ENCODE data around the gene FBXL7. TPM values are rescaled to one million over a fixed set of nuclear protein-coding genes. Genes with fewer than 3 reads are reported as not detected.

FBXL7 gene
- total and polyA plus RNA-seq, 4 donors, result 0.24 to 1.4 (median 1.2) TPM

DNA sequence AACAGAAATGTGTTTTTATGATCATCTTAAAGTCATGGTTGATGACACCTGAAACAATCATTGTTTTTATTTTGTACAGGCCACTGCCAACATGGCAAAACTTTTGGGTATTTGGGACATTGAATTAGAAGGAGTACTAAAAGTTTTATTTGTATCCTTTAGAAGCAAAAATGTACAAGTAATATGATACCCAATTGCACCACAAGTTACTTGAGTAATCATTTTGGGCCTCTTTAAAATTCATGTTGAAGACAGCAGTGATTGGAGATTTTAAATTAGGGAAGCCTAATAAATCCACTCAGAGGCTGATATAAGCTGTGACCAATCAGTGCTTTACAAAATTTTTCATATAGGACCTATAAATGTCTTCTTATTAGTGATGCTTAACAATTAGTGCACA lies 466.7 kb downstream of the FBXL7 start:
- Histone ChIP-seq H3K9ac (ENCODE audit: low read depth in 1 of 2, low read length in 2 of 2) (no peak overlapping the region), H3K27me3 (ENCODE audit: control insufficient read depth in 4 of 4, insufficient read depth in 4 of 4, low read length in 3 of 4) (no peaks in the 10 kb centered on the region), H3K9me3 (ENCODE audit: control insufficient read depth in 4 of 4, low read length in 3 of 4) (no peaks in the 10 kb centered on the region), H3K27ac (ENCODE audit: low read depth in 1 of 2, low read length in 2 of 2) (no peak overlapping the region), H3K36me3 (ENCODE audit: control insufficient read depth in 4 of 4, insufficient read depth in 3 of 4, low read depth in 1 of 4, low read length in 3 of 4) (no peaks in the 10 kb centered on the region), H3K4me1 (ENCODE audit: control insufficient read depth in 4 of 4, insufficient read depth in 4 of 4, low read length in 3 of 4) (no peaks in the 10 kb centered on the region), H3K4me3 (ENCODE audit: low read depth in 1 of 3, low read length in 3 of 3) (no peak overlapping the region)
- DNase-seq (ENCODE audit: low spot score), result no peak
- TF ChIP-seq FOXA2 (IDR thresholded peaks at IDR 0.05) (no peak), RXRA (IDR thresholded peaks at IDR 0.05) (no peak), YY1 (IDR thresholded peaks at IDR 0.05) (no peak)

DNA sequence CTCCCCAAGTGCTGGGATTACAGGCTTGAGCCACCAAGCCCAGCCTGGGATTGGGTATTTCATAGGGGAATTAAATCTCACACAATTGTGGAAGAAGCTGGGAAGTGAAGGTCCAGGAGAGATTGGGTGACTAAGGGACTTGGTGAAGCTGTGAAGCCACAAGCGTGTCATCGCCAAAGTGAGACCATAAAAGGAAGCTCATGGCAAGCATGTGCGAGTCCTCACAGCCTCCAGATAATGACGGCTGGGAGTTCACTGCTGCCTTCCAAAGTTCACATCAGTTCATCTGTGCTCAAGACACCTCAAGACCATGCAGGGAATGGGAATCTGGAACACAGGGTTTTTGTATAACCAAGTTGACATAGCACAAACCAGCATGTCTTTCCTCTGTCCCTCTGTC lies 469.0 kb downstream of the FBXL7 start:
- H3K27ac ChIP-seq (ENCODE audit: low read depth in 1 of 2, low read length in 2 of 2), result no peak overlapping the region
- no peaks in the 10 kb centered on the region for H3K4me1 ChIP-seq (ENCODE audit: control insufficient read depth in 4 of 4, insufficient read depth in 4 of 4, low read length in 3 of 4)
- no peak overlapping the region for H3K9ac ChIP-seq (ENCODE audit: low read depth in 1 of 2, low read length in 2 of 2)
- TF ChIP-seq GABPA (IDR thresholded peaks at IDR 0.05 in 1 of 2, conservative IDR thresholded peaks at IDR 0.05 in 1 of 2), result no peak
- no peak for TF ChIP-seq NR2F2 (IDR thresholded peaks at IDR 0.05)
- TF ChIP-seq YY1 (IDR thresholded peaks at IDR 0.05), result no peak
- TF ChIP-seq REST (IDR thresholded peaks at IDR 0.05), result no peak
- no peak for TF ChIP-seq JUND (IDR thresholded peaks at IDR 0.05)
- no peak for TF ChIP-seq SP1 (IDR thresholded peaks at IDR 0.05)
- TF ChIP-seq RXRA (IDR thresholded peaks at IDR 0.05), result no peak
- TF ChIP-seq TAF1 (conservative IDR thresholded peaks at IDR 0.05), result no peak
- TF ChIP-seq HNF4A (conservative IDR thresholded peaks at IDR 0.05), result no peak
- no peak for TF ChIP-seq ZBTB33 (IDR thresholded peaks at IDR 0.05)
- no peak for TF ChIP-seq RAD21 (IDR thresholded peaks at IDR 0.05)
- TF ChIP-seq ATF3 (IDR thresholded peaks at IDR 0.05), result no peak
- TF ChIP-seq, protein P1, sequence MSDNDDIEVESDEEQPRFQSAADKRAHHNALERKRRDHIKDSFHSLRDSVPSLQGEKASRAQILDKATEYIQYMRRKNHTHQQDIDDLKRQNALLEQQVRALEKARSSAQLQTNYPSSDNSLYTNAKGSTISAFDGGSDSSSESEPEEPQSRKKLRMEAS (IDR thresholded peaks at IDR 0.05), result no peak
- TF ChIP-seq HNF4G (IDR thresholded peaks at IDR 0.05), result no peak
- TF ChIP-seq FOXA1 (IDR thresholded peaks at IDR 0.05), result no peak
- H3K9me3 ChIP-seq (ENCODE audit: control insufficient read depth in 4 of 4, low read length in 3 of 4), result no peaks in the 10 kb centered on the region
- no peak for DNase-seq (ENCODE audit: low spot score)
- no peaks in the 10 kb centered on the region for H3K27me3 ChIP-seq (ENCODE audit: control insufficient read depth in 4 of 4, insufficient read depth in 4 of 4, low read length in 3 of 4)
- H3K36me3 ChIP-seq (ENCODE audit: control insufficient read depth in 4 of 4, insufficient read depth in 3 of 4, low read depth in 1 of 4, low read length in 3 of 4), result no peaks in the 10 kb centered on the region
- H3K4me3 ChIP-seq (ENCODE audit: low read depth in 1 of 3, low read length in 3 of 3), result no peak overlapping the region
- 80% methylated on average over 4 of the region's 4 CpGs for WGBS

Measured in liver (tissue), 9 donors.